OCI-LY1 (cell line): ENCODE results near the gene RAPGEF1.

ENCODE experiments used
- EZH2 ChIP-seq: fragments of 200-600 bp; sonication (generic), shearing (Covaris generic); IDR thresholded peaks from 2 replicates; pipeline ENCODE4 v1.8.0; 2017; ENCODE audit warnings: borderline replicate concordance, mixed run types, mild to moderate bottlenecking, antibody characterized with exemption, low read length, moderate library complexity, mixed read lengths
- TF ChIP-seq, protein P1 (sequence below): fragments of 200-600 bp; sonication (generic), shearing (Covaris generic); IDR thresholded peaks from 2 replicates; pipeline ENCODE4 v1.5.1; 2017; ENCODE audit warnings: mild to moderate bottlenecking, antibody characterized with exemption, low read length, moderate library complexity, mixed read lengths

DNA sequence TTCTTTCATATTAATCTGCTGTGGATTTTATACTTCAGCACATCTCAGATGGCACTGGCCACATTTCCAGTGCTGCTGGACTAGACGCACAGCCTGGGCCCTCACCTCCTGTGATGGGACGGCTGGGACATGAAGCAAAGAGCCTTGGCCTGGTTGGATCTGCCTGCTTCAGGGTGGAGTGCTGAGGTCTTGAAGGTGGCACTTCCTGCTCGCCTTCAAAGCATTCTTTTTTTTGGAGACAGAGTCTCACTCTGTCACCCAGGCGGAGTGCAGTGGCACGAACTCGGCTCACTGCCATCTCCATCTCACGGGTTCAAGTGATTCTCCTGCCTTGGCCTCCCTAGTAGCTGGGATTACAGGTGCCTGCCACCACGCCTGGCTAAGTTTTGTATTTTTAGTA, 73.1 kb downstream of the RAPGEF1 start:
- TF ChIP-seq, protein P1, sequence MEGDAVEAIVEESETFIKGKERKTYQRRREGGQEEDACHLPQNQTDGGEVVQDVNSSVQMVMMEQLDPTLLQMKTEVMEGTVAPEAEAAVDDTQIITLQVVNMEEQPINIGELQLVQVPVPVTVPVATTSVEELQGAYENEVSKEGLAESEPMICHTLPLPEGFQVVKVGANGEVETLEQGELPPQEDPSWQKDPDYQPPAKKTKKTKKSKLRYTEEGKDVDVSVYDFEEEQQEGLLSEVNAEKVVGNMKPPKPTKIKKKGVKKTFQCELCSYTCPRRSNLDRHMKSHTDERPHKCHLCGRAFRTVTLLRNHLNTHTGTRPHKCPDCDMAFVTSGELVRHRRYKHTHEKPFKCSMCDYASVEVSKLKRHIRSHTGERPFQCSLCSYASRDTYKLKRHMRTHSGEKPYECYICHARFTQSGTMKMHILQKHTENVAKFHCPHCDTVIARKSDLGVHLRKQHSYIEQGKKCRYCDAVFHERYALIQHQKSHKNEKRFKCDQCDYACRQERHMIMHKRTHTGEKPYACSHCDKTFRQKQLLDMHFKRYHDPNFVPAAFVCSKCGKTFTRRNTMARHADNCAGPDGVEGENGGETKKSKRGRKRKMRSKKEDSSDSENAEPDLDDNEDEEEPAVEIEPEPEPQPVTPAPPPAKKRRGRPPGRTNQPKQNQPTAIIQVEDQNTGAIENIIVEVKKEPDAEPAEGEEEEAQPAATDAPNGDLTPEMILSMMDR, result no peak
- no peak for TF ChIP-seq EZH2
